ENCODE measurements around the gene ZNF143. TPM values are rescaled to one million over a fixed set of nuclear protein-coding genes. Genes with fewer than 3 reads are reported as not detected.
"Not testable (repeated sequence)": the region's sequence is repeated elsewhere in the genome, so short reads cannot be mapped to it uniquely, and the experiment has no call there.

The ZNF143 gene
- total RNA-seq, 1 donor from 2014 or later = 7.0 TPM

DNA sequence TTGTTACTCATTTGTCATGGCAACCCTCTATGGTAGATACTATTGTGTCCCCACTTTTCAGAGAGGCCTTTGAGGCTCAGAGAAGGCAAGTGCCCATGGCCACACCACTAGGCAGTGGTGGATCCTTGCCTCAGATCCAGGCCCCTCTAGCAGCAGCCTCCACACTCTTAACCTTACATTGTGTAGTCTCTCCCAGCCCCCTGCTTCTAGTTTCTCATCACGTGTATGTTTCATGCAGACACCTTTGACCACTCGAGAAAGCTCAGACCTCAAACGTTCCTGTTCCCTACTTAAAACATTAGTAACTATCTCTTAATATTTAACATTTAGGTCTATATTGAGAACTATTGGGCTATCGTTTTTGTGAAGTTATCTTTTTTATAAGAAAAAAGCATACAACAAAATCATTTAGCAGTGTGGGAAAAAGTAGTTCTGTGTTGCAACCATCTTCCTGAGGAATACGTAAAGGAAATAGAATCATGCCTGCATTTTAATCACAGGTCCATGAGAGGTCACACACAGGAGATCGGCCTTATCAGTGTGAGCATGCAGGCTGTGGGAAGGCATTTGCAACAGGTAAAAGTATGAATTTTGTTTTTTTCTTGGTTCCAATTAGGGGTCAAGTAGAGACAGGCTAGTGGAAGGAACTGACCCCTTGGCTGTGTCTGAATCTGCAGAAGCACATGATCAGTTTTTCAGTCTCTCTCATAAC, 35.1 kb downstream of the ZNF143 start:
- DNase-seq (ENCODE audit: low spot score) = no peak
- no peak for ATAC-seq

DNA sequence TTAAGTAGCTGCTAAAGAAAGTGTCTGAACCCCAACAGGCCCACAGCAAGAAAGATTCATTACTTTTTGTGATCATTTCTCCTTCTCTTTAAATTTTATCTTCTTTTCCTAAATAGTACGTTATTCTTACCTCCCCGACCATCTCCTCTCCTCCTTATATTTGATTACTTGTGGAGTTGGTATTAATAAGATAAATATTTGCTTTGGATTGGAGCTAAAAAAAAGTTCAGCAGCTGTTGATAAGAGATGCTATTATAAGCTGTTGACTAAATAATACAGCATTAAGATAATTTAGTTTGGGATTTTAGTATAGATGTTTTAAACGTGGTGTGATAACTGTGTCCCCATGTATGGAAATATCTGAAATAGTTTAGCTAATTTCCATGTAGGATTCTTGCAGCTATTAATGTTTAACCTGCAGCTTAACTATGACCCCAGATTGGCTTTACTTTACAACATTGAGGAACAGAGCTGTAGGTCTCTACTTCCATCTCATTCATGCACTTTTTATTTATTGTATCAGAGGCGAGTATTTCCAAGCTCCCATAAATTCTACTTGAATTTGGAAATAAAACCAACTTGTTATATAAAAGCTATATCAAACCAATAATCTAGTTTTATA, 37.8 kb downstream of the ZNF143 start:
- ATAC-seq = peak; percentile 69
- DNase-seq (ENCODE audit: low spot score) = no peak

DNA sequence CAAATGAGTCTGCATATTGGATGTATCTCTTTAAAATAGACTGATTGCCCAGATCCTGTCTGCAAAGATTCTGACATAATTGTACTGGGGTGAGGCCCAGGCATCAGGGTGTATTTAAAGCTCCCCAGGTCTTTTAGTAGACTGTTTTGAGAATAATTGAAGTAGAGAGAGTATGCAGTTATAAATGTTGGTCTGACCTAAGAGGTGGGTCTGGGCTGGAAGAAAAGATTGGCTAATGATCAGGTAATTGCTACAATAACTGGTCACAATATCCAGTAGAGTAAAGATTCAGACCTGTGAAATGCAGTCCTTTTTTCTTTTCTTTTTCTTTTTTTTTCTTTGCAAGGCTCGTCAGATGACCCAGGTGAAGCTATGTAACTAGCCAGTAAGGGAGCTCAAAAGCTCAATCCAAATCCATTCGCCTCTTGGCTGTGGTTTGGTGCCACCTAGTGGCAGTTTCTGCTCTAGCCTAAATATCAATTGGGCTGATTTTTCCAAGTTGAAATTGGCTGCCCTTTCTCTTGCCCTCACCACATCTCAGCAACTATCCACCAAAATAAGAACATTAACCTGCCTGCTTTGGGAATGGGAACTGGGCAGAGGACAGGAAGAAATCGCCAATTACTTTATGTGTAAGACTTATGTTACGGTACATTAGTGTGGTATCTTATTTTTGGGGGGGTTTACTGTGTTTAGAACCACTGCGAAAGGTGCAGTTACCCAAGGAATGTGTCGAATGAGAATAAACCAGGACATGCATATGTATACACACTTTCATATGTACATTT, 45.9 kb downstream of the ZNF143 start:
- DNase-seq (ENCODE audit: low spot score) (peak; percentile 80), ATAC-seq (peak; percentile 99)

DNA sequence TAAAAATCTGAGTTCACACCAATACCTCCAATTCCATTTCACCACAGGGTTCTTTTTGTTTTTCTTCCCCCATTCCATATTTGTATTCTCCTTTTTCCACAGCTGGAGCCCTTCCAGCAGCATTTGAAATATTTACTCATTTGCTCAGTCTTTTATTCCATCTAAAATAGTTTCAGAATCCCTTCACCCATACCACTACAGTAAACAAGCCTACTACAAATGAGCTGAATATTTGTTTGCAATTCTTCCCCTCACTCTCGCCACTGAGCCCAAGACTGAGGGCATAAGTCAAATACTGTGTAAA, 46.4 kb downstream of the ZNF143 start:
- DNase-seq (ENCODE audit: low spot score) (no peak), ATAC-seq (no peak)

GRCh38 chr11:9509041-9509440, 48.2 kb downstream of the ZNF143 start:
- no peak for DNase-seq (ENCODE audit: low spot score)
- ATAC-seq = no peak

- ATAC-seq (peak; percentile 36), DNase-seq (ENCODE audit: low spot score) (no peak)
Observed at GRCh38 chr11:9512370-9513019, 51.7 kb downstream of the ZNF143 start.

- DNase-seq (ENCODE audit: low spot score); ATAC-seq: not testable (repeated sequence)
Observed at GRCh38 chr11:9514576-9514975, 53.8 kb downstream of the ZNF143 start.

DNA sequence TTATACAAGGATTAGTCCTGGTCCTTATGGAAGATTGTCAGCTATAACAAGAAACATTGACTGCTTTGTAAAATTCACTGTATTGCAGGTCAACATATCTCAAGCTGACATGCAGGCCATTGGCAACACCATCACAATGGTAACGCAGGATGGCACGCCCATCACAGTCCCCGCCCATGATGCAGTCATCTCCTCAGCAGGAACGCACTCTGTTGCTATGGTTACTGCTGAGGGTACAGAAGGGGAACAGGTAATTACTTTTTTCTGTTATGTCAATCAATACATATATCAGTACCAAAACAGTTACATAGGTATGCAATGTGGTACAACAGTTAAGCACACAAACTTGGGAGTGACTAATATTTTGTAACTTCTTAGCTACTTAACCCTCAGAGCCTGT, 55.3 kb downstream of the ZNF143 start:
- DNase-seq (ENCODE audit: low spot score) = no peak

DNA sequence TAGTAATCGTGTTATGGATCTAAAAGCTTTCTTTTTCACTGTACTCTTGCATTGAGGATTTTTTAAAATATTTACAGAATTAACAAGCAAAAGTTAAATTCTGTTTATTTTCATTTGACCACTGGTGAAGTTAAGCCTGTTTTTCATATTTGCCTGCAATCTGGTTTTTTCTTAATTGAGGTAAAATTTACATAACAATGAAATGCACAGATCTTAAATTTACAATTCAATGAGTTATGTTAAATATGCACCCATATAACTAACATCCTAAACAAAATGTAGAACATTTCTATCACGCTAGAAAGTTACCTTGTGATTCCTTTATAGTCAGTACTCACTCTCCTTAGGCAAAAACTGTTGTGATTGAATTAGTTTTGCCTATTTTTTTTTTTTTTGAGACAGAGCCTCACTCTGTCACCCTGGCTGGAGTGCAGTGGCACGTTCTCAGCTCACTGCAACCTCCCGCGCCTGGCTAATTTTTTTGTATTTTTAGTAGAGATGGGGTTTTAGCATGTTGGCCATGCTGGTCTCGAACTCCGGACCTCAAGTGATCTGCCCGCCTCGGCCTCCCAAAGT, 58.1 kb downstream of the ZNF143 start:
- ATAC-seq (no peak), DNase-seq (ENCODE audit: low spot score) (no peak)

More for the DNA sequence above, 55.3 kb downstream of the ZNF143 start:
- ATAC-seq = no peak

DNA sequence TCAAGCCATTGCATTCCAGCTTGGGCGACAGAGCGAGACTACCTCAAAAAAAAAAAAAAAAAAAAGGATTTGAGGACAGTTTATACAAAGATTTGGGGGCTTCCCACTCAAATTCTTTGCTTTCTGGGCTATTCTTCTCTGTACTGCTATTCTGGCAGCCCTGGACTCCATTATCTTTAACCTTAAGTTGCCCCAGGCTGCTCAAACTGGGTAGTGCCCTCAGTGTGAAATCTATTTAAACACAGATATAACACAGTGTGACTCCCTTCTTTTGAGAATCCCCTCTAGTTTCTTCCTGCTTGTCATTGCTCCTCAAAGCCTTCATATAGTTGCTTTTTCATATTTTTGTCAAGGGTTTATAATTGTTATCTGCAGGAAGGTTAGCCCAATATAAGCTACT, 63.2 kb downstream of the ZNF143 start:
- DNase-seq (ENCODE audit: low spot score) (no peak), ATAC-seq (no peak)

GRCh38 chr11:9525116-9525515, 64.3 kb downstream of the ZNF143 start:
- DNase-seq (ENCODE audit: low spot score) = no peak
- no peak for ATAC-seq

- ATAC-seq = no peak
- no peak for DNase-seq (ENCODE audit: low spot score)
Observed at GRCh38 chr11:9527481-9528135, 66.8 kb downstream of the ZNF143 start.

DNA sequence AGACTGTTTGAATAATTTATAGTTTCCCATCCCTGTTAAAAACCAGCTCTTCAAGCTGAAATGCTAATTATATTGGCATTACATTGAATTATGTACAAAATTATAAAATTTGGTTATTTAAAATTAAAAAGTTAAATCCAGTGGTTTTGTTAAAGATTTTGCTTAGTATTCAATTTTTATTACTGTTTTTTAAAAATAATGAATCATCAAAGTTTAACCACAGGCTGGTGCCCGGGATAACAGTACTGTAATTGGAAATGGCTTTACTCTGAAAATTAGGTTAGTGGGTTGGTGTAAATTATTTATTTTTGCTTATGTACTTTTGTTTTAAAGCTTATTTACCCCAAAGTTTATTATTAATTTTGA, 67.3 kb downstream of the ZNF143 start:
- ATAC-seq (no peak), DNase-seq (ENCODE audit: low spot score) (no peak)

GRCh38 chr11:9528573-9529333, 67.9 kb downstream of the ZNF143 start:
- ATAC-seq (peak; percentile 59), DNase-seq (ENCODE audit: low spot score) (no peak)

DNA sequence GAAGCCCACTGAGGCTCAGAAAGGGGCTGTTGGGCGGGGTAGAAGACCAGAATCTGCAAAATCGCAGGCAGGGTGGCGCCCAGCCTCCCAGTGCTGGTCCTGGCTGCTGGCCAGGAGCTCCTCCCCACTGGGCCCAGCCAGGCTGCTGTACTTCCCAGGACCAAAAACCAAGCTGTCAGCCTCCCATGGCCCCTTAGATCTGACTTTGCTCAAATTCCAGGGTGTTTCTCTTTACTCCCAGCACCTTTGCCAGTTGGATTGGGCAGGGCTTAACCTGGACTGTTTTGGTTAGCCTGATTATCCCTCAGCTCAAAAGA, 68.5 kb downstream of the ZNF143 start:
- DNase-seq (ENCODE audit: low spot score) = no peak

DNA sequence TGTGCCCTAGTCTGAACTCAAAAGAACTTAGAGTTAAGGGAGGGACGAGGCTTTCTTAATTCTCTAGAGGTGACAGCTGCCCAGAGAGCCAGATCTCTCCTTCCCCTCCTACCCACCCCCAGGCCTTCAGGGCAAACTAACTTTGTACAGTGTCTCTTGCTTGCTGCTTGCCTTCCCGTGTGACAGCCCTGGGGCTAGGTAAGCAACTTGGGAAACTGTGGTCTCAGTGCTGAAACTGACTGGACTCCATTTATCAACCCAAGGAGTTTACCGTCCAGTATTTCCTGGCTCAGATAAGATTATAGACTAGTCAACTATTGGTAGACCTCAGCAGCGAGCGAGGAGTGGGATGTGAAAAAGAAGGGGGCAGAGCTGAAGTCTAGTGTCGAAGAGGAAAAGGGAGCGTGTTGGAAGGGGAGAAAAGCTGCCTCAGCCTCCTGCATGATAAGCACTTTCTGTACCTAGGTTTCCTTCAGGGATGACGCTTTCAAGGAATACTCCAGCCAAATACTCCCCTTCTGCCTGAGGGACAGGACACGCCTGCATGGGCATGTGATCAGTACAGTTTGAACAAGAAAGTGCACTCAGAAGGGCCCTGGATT, 69.3 kb downstream of the ZNF143 start:
- no peak for ATAC-seq
- no peak for DNase-seq (ENCODE audit: low spot score)

More for the DNA sequence above, 68.5 kb downstream of the ZNF143 start:
- peak; percentile 65 for ATAC-seq

- DNase-seq (ENCODE audit: low spot score) = no peak
- ATAC-seq = no peak
Observed at GRCh38 chr11:9530901-9531625, 70.3 kb downstream of the ZNF143 start.

- DNase-seq (ENCODE audit: low spot score) = no peak
Observed at GRCh38 chr11:9533058-9533457, 72.2 kb downstream of the ZNF143 start.

More at GRCh38 chr11:9533058-9533457, 72.2 kb downstream of the ZNF143 start:
- no peak for ATAC-seq
